ENCODE data around the gene CDK5.

DNA sequence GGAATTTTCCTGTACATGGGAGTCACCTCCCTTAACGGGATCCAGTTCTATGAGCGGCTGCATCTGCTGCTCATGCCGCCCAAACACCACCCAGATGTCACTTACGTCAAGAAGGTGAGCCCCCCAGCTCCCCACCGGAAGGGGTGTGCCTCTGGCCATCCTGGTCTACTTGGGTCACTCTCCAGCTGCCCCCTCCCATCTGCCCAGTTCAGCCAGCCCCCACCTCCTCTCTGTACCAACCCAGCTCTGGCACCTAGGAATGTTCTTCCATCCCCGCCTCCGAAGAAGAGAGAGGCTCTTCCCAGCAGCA is 17.9 kb upstream of the CDK5 start:
- no peak for TF ChIP-seq POLR2A (IDR thresholded peaks at IDR 0.05; ENCODE audit: low read length)
- TF ChIP-seq GATA1 (IDR thresholded peaks at IDR 0.05; ENCODE audit: low read depth, low read length): no peak

All from erythroblast (primary cell).